ENCODE results near the gene VSIR.

The VSIR gene

GRCh38 chr10:71713135-71714030, 59.9 kb downstream of the VSIR start:
- DNase-seq (ENCODE audit: low read depth in 2 of 2) = no peak

DNA sequence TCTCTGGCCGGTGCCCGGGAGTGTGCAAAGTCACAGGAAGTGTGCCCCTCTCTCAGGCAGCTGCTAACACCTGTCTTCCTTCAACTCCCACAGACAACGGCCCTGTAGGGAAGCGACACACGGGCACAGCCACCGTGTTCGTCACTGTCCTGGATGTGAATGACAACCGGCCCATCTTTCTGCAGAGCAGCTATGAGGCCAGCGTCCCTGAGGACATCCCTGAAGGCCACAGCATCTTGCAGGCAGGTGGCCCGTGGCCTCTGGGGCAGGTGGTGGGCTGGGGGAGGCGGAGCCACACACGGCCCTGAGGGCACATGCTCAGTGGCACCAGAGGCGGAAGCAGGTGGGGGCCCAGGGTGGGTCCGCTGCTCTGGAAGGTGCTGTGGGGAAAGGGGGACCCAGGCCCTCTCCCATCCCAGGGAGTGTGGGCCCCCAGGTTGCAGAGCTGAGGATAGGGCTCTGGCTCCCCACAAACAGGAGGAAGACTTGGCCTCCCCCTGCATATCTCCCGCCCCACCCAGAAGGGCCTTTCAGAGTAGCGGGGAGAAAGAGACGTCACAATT, 60.7 kb downstream of the VSIR start:
- DNase-seq (ENCODE audit: low read depth in 2 of 2) = no peak

DNA sequence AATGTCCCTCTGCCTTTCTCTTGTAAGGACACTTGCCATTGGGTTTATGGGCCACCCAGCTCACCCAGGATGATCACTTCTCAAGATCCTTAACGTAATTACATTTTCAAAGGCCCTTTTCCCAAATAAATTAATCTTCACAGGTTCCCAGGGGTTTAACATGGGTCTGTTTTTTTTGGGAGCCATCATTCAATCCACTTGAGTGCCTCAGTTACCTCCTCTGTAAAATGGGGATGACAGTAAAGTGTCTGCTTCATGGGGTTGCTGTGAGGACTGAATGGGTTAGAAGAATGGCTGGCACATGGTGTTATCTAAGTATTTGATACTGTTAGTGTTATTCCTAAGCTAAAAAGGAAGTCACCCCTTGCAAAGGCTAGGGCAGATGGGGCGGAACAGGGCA, 61.1 kb downstream of the VSIR start:
- no peak for DNase-seq (ENCODE audit: low read depth in 2 of 2)

GRCh38 chr10:71711052-71711623, 62.2 kb downstream of the VSIR start:
- DNase-seq (ENCODE audit: low read depth in 2 of 2) = no peak

GRCh38 chr10:71710519-71710918, 62.8 kb downstream of the VSIR start:
- DNase-seq (ENCODE audit: low read depth in 2 of 2) = no peak

DNA sequence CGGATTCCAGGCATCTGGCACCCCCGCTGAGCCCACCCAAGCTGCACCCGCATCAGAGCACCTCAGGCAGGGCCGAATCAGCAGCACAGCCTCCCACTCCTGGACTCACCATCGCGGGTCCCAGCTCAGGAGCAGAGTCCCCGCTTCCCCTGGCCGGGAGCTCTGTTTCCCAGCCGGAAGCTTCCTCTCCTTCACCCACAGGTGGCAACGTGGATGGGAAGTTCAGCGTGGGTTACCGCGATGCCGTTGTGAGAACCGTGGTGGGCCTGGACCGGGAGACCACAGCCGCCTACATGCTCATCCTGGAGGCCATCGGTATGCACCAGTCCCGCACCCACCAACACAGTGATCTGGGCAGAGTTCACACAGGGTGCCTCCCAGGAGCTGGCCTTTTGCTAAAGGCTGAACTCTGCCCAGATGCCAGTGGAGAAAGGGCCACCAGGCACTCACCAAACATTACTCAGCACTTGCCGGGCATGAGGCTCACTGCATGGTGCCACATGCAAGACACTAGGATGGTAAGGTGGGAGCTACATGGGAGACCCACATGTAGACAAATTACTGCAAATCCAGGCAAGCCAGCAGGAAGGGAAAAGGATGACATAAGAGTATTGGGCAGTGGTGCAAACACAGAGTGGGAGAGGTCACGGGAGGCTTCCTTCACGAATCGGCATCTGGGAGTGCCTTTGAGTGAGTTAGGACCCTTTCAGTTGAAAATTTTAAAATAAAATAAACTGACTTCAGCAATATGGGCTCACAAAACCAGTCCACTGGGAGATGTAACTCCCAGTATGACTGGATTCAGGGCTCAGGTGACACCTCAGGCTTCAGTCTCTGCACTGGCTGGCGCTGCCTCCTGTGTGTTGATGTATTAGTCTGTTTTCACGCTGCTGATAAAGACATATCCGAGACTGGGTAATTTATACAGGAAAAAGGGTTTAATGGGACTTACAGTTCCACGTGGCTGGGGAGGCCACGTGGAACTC, 64.1 kb downstream of the VSIR start:
- DNase-seq (ENCODE audit: low read depth in 2 of 2) = no peak

- DNase-seq (ENCODE audit: low read depth in 2 of 2) = no peak
Measured at GRCh38 chr10:71708301-71708703, 65.0 kb downstream of the VSIR start.

DNA sequence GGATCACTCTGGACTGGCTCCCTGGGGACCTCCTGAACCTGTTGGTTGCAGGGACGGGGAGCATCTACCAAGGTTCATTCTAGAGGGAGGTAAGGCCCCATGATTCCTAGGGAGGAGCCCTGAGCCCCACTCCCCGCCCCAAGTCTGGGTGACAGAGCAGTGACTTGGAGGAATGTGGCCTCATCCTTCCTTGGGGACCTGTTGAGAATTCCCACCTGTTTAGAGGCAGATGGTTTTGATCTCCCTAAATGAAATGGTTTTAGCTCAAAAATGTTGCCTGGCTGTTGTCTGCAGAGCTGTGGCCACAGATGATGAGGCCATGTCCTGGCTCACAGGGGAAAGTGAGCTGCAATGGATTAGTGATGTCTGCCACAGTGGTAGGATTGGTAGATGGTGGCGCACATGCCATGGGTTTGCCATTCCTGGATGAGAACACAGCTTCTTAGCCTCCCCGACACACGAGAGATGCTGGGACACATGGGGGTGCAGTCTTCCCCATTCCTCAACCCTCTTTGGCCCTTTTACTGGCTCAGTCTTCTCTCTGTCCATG, 66.0 kb downstream of the VSIR start:
- no peak for DNase-seq (ENCODE audit: low read depth in 2 of 2)

- DNase-seq (ENCODE audit: low read depth in 2 of 2) = no peak
Measured at GRCh38 chr10:71706216-71707121, 66.9 kb downstream of the VSIR start.

- no peak for DNase-seq (ENCODE audit: low read depth in 2 of 2)
Measured at GRCh38 chr10:71705582-71705981, 67.7 kb downstream of the VSIR start.

DNA sequence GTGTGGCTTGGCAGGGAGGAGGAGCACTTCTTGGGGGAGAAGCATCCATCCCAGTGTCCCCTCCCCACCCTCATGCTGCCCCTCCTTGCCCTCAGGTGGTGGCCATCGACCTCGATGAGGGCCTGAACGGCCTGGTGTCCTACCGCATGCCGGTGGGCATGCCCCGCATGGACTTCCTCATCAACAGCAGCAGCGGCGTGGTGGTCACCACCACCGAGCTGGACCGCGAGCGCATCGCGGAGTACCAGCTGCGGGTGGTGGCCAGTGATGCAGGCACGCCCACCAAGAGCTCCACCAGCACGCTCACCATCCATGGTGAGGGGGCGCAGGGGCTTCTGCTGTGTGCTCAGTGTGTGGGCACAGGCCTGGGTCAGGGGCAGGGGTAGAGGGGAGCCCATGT, 68.5 kb downstream of the VSIR start:
- no peak for DNase-seq (ENCODE audit: low read depth in 2 of 2)

DNA sequence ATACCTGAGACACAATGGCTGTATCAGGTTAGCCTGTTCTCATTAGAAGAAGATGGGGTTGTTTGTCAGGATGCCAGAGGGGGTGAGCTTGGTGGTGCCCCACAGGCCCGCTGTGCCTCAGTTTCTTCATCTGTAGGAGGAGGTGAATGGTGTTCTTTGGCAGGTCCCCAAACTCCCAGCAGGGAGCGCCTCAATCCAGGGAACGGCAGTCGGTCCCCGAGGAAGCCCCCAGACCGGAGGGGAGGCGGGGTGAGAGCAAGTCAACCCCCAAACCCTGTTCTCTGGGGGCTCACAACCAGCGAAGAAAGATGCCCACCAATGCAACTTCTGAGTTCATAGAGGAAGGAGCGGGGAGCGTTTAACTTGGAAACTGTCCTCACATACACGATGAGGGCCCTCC, 69.7 kb downstream of the VSIR start:
- no peak for DNase-seq (ENCODE audit: low read depth in 2 of 2)

- no peak for DNase-seq (ENCODE audit: low read depth in 2 of 2)
Measured at GRCh38 chr10:71701496-71702132, 71.7 kb downstream of the VSIR start.

- DNase-seq (ENCODE audit: low read depth in 2 of 2) = no peak
Measured at GRCh38 chr10:71700731-71701368, 72.5 kb downstream of the VSIR start.

DNA sequence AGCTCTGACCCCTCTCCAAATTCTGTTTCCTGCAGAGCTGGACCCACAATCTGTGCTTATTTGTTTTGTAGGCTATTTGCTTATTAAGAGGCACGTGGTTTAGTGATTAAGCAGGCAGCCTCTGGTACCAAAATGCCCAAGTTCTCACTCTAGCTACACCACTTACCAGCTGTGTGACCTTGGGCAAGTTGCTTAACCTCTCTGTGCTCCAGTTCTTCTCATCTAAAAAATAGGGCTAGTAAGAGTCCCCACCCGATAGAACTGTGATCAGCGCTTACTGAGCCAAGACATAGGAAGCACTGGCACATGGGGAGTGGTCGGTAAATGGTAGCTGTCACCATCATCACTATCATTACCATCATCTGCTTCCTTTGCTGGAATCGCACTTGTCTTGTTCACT, 74.6 kb downstream of the VSIR start:
- DNase-seq (ENCODE audit: low read depth in 2 of 2) = no peak

DNA sequence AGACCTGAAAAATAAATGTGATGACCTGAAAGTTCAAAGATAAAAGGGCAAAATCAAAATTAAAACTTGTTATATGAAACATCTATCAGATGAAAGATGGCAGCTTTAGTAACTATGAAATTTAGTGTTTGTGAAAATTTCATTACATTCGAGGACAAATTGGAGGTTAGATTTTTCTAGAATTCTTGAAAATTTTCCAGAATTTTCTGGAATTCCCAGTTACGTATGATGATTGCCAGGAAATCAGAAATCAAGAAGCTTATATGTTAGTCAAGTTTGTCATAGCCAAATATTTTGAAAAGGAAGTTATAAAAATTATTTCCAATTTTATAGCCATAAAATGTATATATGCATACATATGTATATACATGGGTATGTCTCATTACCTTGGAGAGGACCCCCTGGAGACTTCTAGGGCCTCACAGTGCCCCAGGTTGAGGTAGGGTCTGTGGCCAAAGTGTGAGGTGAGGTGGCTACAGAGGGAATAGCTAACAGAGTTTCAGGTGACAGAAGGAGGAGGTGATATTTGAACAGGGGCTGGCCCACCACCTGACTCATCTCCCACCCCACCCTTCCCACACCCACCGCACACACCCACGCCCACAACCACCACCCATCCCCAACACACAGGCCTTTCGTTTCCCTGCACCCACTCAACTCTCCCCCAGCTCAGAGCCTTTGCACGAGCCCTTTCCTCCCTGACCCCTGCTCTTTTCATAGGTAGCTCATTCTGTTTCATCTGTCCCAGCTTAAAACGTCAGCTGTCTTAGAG, 75.2 kb downstream of the VSIR start:
- DNase-seq (ENCODE audit: low read depth in 2 of 2) = peak; percentile 20
